ENCODE data around the gene NUMB. TPM values are rescaled to one million over a fixed set of nuclear protein-coding genes. Genes with fewer than 3 reads are reported as not detected.

NUMB gene
- total and polyA plus RNA-seq, 2 of the 13 experiments (the other 11 are each of a cell fraction or from before 2014, with no cell fraction given) = 20.3 to 71.1 TPM

- H3K79me2 ChIP-seq (ENCODE audit: insufficient read depth, low read length) = no peaks in the 10 kb centered on the region
- H3K27ac ChIP-seq (ENCODE audit: extremely low read length, insufficient read depth, low read length) = no peak overlapping the region
- no peak overlapping the region for H3K9ac ChIP-seq (ENCODE audit: insufficient read depth, low read depth, low read length)
- BruUV-seq (replicated peaks) = no TSS peak
- CTCF ChIA-PET (ENCODE audit: low intra/inter-chr PET ratio, low total read pairs) = no interaction called here
- H2AFZ ChIP-seq (ENCODE audit: low read length) = no peak overlapping the region
- intact Hi-C loops (cut with micrococcal nuclease; ENCODE audit: unreplicated experiment) (no loop called here), in situ Hi-C loops (cut with HindIII; ENCODE audit: extremely low pct_ligation_motif_present, low pct_unique_long_range_greater_than_20kb) (no loop called here)
- POLR2A ChIA-PET = no interaction called here
- DNase-seq (ENCODE audit: low spot score) = no peak
- H3K4me2 ChIP-seq (ENCODE audit: low read depth, low read length) = no peak overlapping the region
- H3K4me3 ChIP-seq (replicated peaks in 1 of 3; ENCODE audit: insufficient read depth in 1 of 3, low read depth in 2 of 3, low read length in 3 of 3) = no peak overlapping the region
- H3K27me3 ChIP-seq (ENCODE audit: control insufficient read depth in 1 of 2, insufficient read depth in 2 of 2, low read length in 2 of 2) = peaks cover 11 to 51% of the 10 kb centered on the region in 2 experiments
- peaks cover 11% of the 10 kb centered on the region for H3K4me1 ChIP-seq (ENCODE audit: insufficient read depth, low read length)
- ATAC-seq = no peak
- TF ChIP-seq SIN3A (IDR thresholded peaks at IDR 0.05; ENCODE audit: borderline replicate concordance, low read depth, low read length) = no peak
- no peak for TF ChIP-seq ZBTB21 (CRISPR knock-in tag; IDR thresholded peaks at IDR 0.05)
- no peak for TF ChIP-seq ZFY (CRISPR knock-in tag; IDR thresholded peaks at IDR 0.05)
- TF ChIP-seq PHF20 (CRISPR knock-in tag; IDR thresholded peaks at IDR 0.05) = no peak
- TF ChIP-seq ARNT2 (CRISPR knock-in tag; IDR thresholded peaks at IDR 0.05; ENCODE audit: low read depth) = no peak
- no peak for TF ChIP-seq ZBTB7A (CRISPR knock-in tag; IDR thresholded peaks at IDR 0.05)
- TF ChIP-seq FOXA3 (CRISPR knock-in tag; IDR thresholded peaks at IDR 0.05) = no peak
- no peak for TF ChIP-seq WIZ (CRISPR knock-in tag; IDR thresholded peaks at IDR 0.05)
- no peak for TF ChIP-seq DPF2 (CRISPR knock-in tag; IDR thresholded peaks at IDR 0.05; ENCODE audit: borderline replicate concordance, low read depth)
- TF ChIP-seq EED (CRISPR knock-in tag; IDR thresholded peaks at IDR 0.05) = no peak
- no peak for TF ChIP-seq MEIS2 (CRISPR knock-in tag; IDR thresholded peaks at IDR 0.05)
- no peak for TF ChIP-seq ATF6 (CRISPR knock-in tag; conservative IDR thresholded peaks at IDR 0.05)
- TF ChIP-seq ZNF121 (CRISPR knock-in tag; IDR thresholded peaks at IDR 0.05) = no peak
- TF ChIP-seq JDP2 (CRISPR knock-in tag; IDR thresholded peaks at IDR 0.05; ENCODE audit: borderline replicate concordance) = no peak
- no peak for TF ChIP-seq ZNF33A (CRISPR knock-in tag; IDR thresholded peaks at IDR 0.05; ENCODE audit: borderline replicate concordance)
- TF ChIP-seq ZNF136 (CRISPR knock-in tag; IDR thresholded peaks at IDR 0.05; ENCODE audit: low read depth) = no peak
- TF ChIP-seq THYN1 (CRISPR knock-in tag; IDR thresholded peaks at IDR 0.05; ENCODE audit: borderline replicate concordance, low read depth) = no peak
- no peak for TF ChIP-seq ZNF20 (CRISPR knock-in tag; IDR thresholded peaks at IDR 0.05)
- no peak for TF ChIP-seq ONECUT2 (CRISPR knock-in tag; IDR thresholded peaks at IDR 0.05)
- no peaks in the 10 kb centered on the region for H4K20me1 ChIP-seq (ENCODE audit: insufficient read depth, low read length)
- no peaks in the 10 kb centered on the region for H3K9me3 ChIP-seq (ENCODE audit: low read length)
- no peaks in the 10 kb centered on the region for H3K36me3 ChIP-seq (replicated peaks in 1 of 2; ENCODE audit: control insufficient read depth in 1 of 2, insufficient read depth in 2 of 2, low read length in 2 of 2)
- no peak for FAIRE-seq
- WGBS (ENCODE audit: low lambda C conversion rate) = 61% methylated on average over 6 of the region's 6 CpGs
These were observed 215.9 kb downstream of the NUMB start for GRCh38 chr14:73242357-73242901.
